Adipose tissue (tissue), 3 donors: ENCODE measurements around the gene SCN11A. TPM values are rescaled to one million over a fixed set of nuclear protein-coding genes. Genes with fewer than 3 reads are reported as not detected.

Experiments
- H3K27ac ChIP-seq: one replicate; pipeline ENCODE4 v1.5.1; 2013; ENCODE audit warnings: low read depth, low read length
- WGBS, 3 donors: extraction: QIAGEN DNeasy Blood & Tissue Kit; methylation state at CpG; one replicate each; pipeline ENCODE4 v1.1.7; 2013; 5-methylcytosine and 5-hydroxymethylcytosine counted together
- polyA plus RNA-seq, 3 donors: library from polyadenylated mRNA; stranded (reverse); fragments of 200-250 nt; gene quantifications; one replicate each; pipeline ENCODE4 v1.2.3, GENCODE V29; 2013
- donor health status: healthy with polysubstance abuse.
- donor health status: Bipolar disorder and iron deficiency.
- donor health status: healthy.

Gene SCN11A
- polyA plus RNA-seq, result under 1 TPM; 0.07 to 0.22 (median 0.21) TPM

DNA sequence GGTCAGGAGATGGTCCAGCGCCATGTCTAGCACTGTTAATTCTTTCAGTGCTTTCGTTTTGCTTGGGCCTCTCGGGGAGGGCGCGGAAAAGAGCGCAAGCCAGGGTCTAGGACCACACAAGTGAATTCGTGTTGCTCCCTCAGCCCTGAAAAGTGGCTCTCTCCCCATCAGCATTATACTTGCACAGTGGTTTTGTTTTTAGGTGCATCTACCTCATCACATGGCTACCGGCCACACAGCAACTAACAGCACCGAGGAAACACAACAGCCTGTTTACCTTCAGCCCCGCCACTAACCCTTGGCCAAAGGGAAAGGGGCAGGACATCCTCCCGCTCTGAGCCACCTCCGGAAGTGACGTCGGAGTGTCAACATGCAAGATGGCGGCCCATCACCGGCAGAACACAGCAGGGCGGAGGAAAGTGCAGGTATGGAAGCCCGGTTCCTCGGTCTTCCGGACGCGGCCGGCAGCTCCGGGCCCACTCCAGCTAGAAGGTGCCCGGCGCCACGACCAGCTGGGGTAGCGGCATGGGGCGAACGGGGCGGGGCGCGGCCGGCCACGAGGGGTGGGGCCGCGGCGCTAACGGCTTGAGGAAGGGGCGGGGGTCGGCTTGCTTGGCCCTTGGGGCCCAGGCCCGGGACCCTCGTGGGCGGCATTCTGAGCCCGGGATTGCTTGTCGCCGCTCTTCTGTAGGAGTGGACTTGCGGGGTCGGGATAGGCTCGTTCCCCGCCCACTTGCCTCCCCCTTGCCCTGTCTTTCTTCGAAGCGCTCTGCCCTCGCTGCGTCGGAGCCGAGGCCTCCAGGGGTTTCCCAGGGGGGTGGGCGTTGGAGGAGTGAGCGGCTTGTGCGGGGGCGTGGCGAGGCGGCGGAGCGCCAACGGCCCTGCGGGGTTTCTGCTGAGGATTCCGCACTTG is at the start of gene SCN11A, which contains the start of gene WDR48:
Gene SCN11A, minus strand, starts transcription at position 296 of the 913 bp plus-strand sequence. CDS start 101,582 bp downstream, outside the sequence.
Gene WDR48, plus strand, starts transcription at position 368 of the 913 bp plus-strand sequence. Its CDS starts 10 bp downstream, at position 378.
- H3K27ac ChIP-seq, result peak within 1 kb of the TSS; percentile 55
- 0 to 1% (median 0%) methylated on average over 54 to 68 of the region's 68 CpGs for WGBS, 3 donors

DNA sequence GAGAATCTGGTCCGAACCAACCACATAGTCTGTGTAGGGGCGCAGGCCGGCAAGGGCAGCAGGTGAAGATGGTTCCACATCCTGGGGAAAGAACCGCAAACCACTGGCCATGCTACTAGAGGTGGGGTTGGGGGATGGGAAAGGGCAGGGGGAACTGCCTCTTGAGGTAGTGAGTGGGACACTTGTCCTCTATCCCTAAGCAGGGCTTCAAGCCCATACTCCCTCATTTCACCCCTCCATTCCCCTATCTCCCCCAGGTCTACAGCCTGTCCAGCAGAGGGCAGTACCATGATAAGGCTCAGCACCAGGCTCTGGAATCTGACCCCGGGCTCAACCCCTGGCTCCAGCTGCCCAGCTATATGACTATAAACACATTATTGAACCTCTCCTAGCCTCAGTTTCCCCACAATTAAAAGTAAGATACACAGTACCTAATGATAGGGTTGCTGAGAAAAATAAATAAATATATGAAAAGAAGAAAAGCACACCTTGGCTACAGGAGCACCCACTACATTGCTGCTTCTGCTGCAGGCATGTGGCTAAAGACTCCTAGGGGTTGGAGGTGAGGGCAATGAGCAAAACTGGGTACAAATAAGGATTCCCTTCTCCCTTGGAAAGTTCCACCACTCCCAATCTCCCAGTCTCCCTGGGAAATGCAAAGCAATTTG is 49.4 kb upstream of the SCN11A start:
- no peak overlapping the region for H3K27ac ChIP-seq
- WGBS, 3 donors, result 84% methylated on average over 5 of the region's 5 CpGs

DNA sequence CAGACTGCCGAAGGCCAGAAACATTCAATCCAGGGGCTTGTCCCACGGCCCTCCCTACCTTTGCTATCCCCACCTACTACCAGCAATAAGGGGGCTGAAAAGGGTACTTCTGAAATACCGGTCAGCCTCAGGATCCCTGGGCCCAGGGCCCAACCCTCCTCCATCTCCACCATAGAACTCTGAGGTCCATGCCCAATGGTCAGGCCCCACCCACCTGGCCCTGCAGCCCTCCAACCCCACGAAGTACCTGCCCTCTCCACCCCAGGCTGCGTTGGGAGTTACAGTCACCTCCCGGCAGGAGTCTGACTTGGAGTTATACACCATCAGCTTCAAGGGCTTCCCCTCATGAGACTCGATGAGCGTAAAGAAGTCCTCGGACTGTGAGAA is 48.7 kb upstream of the SCN11A start:
- no peak overlapping the region for H3K27ac ChIP-seq
- WGBS, 3 donors, result 90 to 92% (median 92%) methylated on average over 9 of the region's 9 CpGs

DNA sequence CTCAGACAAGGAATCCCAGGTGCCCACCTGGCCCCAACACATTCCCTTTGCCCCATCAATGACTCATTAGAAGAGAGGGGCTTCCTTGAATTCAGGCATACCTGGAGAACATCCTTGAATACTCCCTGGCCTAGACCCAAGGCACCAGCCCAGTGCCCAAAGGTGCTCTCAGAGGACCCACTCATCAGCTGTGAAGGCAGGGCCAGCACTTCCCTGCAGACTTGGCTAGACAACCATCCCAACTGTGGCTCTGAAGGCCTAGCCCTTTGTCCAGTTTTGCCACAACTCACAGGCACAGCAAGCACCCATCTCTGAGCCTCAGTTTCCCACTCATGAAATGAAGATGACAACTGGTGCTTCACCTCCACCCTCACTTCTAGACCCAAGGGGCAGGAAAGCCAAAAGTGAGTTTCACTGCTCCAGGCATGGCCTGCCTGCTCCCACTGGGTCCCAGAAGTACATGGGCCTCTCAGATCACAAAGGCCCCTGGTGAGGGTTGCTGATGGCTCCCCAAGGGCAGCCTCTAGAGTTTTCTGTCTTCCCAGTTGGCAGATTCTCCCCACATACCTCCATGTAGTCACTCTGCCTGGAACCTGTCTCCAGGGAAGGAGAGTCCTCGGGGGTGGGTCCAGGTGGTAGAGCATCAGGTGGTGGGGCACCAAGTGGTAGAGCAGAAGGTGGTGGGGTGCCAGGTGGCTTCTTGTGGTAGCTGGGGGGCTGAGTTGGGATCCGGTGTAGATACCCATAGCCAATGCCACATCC is 48.2 kb upstream of the SCN11A start:
- WGBS, 3 donors, result 90 to 98% (median 95%) methylated on average over 2 of the region's 2 CpGs
- H3K27ac ChIP-seq, result no peak overlapping the region

DNA sequence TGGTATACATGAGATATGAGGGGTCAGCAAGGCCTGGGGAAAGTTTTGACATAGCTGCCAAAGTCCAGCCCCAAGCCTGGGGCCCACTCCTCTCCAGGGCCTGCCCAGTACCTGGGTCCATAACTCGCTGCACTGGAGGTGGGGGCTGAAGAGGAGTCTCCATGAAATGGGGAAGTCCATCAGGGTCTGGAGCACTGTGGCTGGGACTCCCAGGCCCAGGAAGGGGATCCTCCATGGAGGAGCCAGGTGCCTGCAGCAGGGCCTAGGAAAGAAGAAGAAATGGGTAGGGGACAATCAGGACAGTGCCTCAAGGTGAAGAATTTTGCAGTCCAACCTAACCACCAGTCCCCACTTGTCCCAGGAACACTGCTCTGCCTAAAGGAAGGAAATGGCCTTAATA is 47.5 kb upstream of the SCN11A start:
- WGBS, 3 donors, result 79 to 100% (median 84%) methylated on average over 1 of the region's 1 CpG
- no peak overlapping the region for H3K27ac ChIP-seq

DNA sequence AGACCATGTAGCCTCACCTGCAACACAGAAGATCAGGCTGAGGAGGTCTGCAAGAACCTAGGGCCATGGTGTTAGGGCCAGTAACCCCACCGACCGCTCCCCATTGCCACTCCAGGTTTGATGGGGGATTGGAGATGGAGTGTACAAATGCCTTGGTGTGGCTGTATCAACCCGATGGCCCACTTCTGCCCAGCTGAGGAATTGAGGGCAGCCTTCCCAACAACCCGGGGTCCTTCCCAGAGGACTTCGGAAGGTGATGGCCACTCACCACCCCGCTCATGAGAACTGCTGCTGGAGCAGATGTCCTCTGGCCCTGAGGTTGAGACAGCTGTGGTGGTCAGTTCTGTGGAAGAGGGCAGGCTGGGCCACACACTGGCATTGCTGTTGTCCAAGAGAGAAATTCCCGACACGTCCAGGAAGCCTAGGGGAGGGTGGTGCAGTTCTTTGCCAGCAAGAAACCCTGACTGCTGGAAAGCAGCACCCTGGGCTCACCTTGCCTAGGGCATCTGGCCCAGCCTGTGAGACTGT is 46.8 kb upstream of the SCN11A start:
- 91 to 92% (median 91%) methylated on average over 8 of the region's 8 CpGs for WGBS, 3 donors
- H3K27ac ChIP-seq, result no peak overlapping the region

DNA sequence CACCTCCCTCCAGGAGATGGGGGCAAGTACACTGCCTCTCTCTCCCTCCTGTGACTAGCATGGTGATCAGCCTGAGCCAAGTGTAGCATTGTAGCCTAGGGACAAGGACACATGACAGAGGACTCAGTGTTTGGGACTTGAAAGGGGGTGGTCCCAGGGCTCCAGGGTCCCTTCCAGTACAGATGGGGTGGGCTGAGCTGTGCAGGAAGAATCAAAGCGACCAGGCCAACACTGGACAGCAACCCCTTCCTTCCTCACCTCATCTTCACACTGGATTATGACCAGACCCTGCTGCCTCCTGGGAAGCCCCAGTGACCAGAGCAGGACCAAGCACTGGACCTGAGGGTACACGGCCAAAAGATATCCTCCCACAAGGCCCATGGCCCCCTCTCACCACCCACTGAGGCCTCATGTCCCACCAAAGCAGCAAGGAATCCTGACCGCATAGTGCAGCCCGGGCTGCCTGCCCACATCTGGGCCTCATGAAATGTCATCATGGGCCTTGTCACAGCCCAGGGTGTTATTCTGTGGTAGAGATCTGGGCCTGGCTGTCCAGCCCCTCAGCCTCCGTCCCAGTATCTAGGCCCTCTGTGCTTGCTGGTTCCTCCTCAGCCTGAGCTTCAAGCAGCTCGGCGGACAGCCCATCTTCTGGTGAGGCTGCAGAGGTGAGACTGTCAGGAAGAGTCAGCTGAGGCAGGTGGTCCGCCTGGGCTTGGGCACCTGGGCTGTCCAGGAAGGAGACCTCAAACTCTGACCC is 46.1 kb upstream of the SCN11A start:
- WGBS, 3 donors, result 84 to 88% (median 85%) methylated on average over 8 of the region's 8 CpGs
- H3K27ac ChIP-seq, result no peak overlapping the region

DNA sequence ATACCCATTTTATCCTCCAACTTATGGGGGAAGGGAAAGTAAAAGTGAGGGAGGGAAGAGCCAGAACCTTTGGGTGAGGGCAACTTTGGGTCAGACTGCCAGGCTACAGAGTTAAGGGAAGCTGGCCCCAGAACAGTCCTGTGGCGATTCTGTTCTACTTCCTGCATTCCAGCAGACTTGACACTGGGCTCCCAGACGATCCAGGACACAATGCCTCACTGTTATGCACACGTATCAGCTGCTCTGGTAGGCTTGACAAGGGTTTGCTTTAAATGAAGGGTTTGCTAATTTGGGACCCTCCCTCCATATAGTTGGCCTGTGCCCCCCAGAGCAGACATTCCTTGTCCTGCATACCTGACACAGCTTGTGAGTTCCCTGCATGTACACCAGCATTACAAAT is 45.0 kb upstream of the SCN11A start:
- no peak overlapping the region for H3K27ac ChIP-seq
- 40 to 54% (median 40%) methylated on average over 3 of the region's 3 CpGs for WGBS, 3 donors

DNA sequence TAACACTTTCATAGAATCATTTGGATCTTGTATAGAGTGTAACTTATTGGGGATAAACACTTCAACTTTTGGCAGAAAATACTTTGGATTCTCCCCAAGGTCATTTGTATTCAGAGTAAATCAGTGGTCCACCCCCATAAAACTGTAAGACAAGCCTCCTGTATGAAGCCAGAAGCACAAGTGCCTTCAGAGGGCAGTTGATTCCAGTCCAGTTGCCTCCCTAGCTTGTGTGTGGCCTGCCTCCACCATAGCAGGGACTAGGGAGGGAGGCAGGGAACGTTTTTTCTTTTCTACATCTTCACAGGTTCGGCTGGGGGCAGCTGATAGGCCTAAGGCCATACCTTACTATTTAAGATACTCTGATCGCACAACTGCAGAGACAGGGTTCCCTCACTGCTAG is 44.0 kb upstream of the SCN11A start:
- H3K27ac ChIP-seq, result no peak overlapping the region
- 49 to 70% (median 67%) methylated on average over 3 of the region's 3 CpGs for WGBS, 3 donors

DNA sequence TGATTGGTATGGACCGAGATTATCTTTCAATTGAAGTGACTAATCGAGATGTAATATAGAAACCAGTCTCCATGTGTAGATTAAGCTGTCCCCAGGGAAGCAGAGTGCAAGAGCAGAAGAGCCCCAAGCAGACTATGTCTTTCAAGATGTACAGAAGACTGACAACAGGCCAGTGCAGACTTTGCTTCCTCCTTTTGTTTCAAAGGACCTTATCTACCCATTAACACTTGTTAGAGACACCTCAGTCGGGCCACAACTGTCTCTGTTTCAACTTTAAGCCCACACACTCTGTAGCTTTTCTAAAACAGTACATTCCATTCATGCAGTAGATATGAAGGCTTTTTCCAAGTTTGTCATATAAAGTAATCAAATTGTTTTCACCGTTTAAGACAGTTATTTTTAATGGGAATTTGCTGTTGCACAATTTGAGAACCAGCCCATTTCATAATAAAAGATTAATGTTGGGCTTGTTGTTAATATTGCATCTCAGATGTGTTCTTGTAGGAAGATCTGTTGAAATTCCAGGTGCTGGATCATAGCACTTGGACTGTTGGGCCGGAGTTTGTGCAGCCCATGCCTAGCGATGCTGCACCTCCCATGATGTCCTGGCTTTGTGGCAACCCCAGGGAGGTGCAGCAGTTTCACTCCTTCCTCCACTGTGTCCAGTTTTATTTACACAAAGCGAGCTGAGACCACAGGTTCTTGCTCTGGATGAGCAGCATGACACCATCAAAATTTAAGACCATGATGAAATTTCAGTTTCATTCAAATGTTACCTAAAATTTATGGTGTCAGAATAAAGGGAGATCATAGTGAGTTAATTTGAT is 43.3 kb upstream of the SCN11A start:
- WGBS, 3 donors, result 77 to 81% (median 78%) methylated on average over 7 of the region's 7 CpGs
- no peak overlapping the region for H3K27ac ChIP-seq

DNA sequence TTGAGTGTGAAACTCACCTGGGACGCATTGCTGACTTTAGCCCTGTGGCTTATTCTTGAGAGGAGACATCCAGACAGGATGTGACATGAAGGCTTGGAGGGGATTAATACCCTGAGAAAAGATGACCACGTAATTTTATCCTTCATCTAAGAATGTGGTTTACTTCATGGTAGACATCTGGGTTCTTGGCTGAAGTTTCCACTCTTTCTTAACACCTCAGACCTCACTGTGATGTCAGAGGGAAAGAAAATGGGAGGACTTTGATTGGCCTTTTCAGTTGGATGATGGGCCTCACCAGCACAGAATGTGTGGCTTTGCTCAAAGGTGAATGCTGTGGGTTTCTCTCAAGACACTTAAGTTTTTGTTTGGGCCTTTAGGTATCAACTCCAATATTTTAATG is 39.2 kb upstream of the SCN11A start:
- WGBS, 3 donors, result 93 to 96% (median 94%) methylated on average over 2 of the region's 2 CpGs
- H3K27ac ChIP-seq, result no peak overlapping the region

DNA sequence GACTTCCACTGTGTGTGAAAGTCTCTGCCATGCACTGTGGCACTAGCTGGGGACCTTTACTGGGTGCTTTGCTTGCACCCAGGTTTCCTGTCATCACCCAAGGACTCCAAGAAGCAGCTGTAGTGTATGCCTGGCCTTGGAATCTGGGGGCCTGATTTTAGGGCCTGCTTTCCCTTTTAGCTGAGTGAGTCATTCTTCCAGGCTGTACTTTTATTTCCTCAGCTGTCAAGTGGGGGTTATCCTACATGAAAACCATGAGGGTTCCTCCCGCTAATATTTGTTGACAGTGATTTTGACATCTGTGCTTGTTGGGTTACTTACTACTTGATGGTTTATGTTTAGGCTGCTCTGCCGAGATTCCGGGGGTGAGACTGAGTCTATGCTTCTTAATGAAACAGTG is 37.1 kb upstream of the SCN11A start:
- H3K27ac ChIP-seq, result no peak overlapping the region
- WGBS, 3 donors, result 82 to 93% (median 87%) methylated on average over 3 of the region's 3 CpGs

DNA sequence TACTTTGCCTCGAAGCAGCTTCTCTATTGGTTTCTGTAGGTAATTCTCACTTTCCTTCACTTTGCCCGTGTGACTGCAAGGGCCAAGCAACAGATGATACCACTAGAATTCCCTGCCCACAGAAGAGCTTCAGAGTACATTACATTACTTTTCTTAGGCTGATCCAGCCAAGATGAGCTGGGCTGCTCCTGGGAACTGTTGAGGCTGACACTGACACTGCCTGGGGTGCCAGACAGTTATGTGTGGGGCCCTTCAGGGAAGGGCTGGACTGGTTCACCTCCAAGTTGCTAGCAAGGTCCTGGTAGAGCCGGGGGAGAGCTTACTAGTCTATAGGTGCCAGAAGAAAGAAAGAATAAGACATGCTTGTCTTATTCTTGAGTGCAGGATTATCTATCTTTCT is 36.7 kb upstream of the SCN11A start:
- H3K27ac ChIP-seq, result no peak overlapping the region
- 87 to 94% (median 91%) methylated on average over 3 of the region's 3 CpGs for WGBS, 3 donors

DNA sequence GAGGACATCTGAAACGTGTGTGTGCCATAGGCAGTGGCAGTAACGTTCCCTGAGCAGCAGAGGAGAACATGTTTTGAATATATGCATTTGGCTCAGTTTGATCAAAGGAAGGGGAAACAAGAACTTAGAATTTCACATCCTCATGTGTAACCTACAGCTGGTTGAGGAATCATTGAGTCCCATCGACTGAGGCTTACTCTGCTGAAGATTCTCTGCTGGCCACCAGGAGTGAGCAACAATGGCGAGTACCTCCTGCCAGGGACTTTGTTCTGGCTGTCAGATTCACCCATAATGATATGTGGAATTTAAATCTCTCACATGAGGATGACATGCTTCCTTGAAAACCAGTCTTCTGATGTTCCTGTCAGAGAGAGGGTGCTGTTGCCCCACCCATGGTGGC is 34.4 kb upstream of the SCN11A start:
- 86 to 91% (median 90%) methylated on average over 4 of the region's 4 CpGs for WGBS, 3 donors
- no peak overlapping the region for H3K27ac ChIP-seq

DNA sequence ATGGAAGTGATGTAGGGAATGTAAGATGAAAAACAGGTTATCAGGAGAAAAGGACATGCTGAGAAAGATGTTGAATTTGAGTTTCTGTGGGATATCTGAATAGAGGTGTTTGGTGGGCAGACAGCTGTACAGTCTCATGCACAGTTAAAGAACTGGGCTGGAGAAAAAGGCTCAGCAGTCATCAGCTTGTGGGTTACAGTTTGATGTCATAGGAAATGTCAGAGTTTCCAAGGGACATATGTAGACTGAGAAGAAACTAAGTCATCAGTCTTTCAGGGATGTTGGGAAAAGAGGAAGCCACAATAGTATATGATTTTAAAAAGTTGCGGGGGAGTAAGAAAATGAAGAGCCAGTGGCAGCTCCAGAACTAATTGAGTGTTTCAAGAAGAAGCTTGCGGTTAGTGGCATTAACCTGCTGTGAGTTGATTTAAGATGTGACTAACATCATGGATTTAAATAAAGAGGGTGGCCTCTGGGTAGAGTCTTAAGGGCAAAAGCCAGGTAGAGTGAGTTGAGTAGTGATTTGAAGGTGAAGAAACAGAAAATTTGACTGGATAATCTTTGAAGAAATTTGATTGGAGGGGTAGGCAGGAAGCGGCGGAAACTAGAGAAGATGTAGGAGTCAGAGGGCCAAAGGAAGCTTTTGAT is 31.0 kb upstream of the SCN11A start:
- H3K27ac ChIP-seq, result peak overlapping the region; percentile 33
- 95 to 97% (median 96%) methylated on average over 4 of the region's 4 CpGs for WGBS, 3 donors

DNA sequence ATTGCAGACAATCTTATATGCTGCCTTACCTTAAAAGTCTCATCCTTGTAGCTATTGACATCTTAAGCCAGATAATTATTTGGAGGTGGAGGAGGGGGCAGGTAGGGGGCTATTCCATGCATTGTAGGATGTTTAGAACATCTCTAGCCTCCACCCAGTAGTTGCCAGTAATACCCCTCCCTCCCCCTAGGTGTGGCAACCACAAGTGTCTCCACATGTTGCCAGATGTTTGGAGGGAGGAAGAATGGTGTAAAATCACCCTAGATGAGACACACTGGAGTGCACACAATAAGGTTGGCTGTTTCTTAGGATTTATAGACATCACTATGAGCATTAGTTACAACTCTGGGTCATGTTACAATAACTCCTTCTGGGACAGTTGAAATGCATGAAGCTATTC is 28.3 kb upstream of the SCN11A start:
- H3K27ac ChIP-seq, result no peak overlapping the region

DNA sequence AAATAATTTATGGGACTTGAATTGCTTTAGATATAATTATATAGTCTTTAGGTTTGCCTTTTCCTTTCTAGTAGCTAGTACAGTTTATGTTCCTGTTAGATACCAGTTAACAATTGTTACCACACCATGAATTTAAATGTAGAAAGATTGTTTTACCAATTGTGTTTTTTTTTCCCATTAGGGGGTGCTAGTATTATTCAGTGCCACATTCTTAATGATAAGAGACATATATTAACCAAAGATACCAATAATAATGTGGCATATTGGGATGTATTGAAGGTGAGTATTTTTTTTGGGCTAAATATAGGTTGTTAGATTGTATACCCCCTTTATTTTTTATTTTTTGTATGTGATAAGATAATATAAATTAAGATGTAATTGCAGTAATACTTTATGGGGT is 27.8 kb upstream of the SCN11A start:
- no peak overlapping the region for H3K27ac ChIP-seq
